A673 (cell line): ENCODE data around the gene PLCG2. TPM values are rescaled to one million over a fixed set of nuclear protein-coding genes. Genes with fewer than 3 reads are reported as not detected.

Experiments
- BruUV-seq: library from RNA; stranded (reverse); fragments of 400-500 nt; replicated peaks from 2 replicates; lab custom pipeline; 2021; lab: Mats Ljungman, UMichigan
- CTCF ChIA-PET: fragments of 300-600 bp; sonication (Branson Sonifier 250); formaldehyde crosslinking; loops from one replicate; lab custom pipeline; 2022; ENCODE audit warnings: antibody characterized with exemption; lab: Charles Lee
- POLR2A ChIA-PET: fragments of 300-600 bp; sonication (Branson Sonifier 250); formaldehyde crosslinking; loops from one replicate; lab custom pipeline; 2022; ENCODE audit warnings: antibody characterized with exemption; ENCODE audit not compliant: low non-redundant PET; lab: Charles Lee
- DNase-seq: peaks from one replicate; pipeline ENCODE4 v3.0.0-alpha.2; 2015; ENCODE audit warnings: low spot score
- H3K27ac ChIP-seq: fragments of 200-600 bp; sonication (generic); 2 replicates; pipeline ENCODE4 v1.5.1; 2016; ENCODE audit warnings: mixed run types, low read depth, mild to moderate bottlenecking, mixed read lengths, antibody characterized with exemption, low read length; ENCODE audit not compliant: poor library complexity, severe bottlenecking
- H3K27me3 ChIP-seq: fragments of 200-600 bp; sonication (generic); replicated peaks from 2 replicates; pipeline ENCODE4 v1.6.1; 2017; ENCODE audit warnings: mixed run types, low read depth, mild to moderate bottlenecking, mixed read lengths, antibody characterized with exemption, low read length; ENCODE audit not compliant: insufficient read depth, poor library complexity
- H3K36me3 ChIP-seq: fragments of 200-600 bp; sonication (generic); 2 replicates; pipeline ENCODE4 v1.6.1; 2016; ENCODE audit warnings: mixed run types, mild to moderate bottlenecking, mixed read lengths, antibody characterized with exemption, low read length; ENCODE audit not compliant: insufficient read depth, poor library complexity, severe bottlenecking
- H3K4me1 ChIP-seq: fragments of 200-600 bp; sonication (generic); 2 replicates; pipeline ENCODE4 v1.6.1; 2017; ENCODE audit warnings: mixed run types, mild to moderate bottlenecking, mixed read lengths, antibody characterized with exemption, low read length; ENCODE audit not compliant: insufficient read depth, poor library complexity, severe bottlenecking
- H3K4me3 ChIP-seq: fragments of 200-600 bp; sonication (generic); 2 replicates; pipeline ENCODE4 v1.5.1; 2016; ENCODE audit warnings: low read depth, mixed run types, mild to moderate bottlenecking, mixed read lengths, low read length; ENCODE audit not compliant: poor library complexity, severe bottlenecking
- H3K9me3 ChIP-seq: fragments of 200-600 bp; sonication (generic); 2 replicates; pipeline ENCODE4 v1.6.1; 2016; ENCODE audit warnings: mixed run types, low read depth, mild to moderate bottlenecking, mixed read lengths, antibody characterized with exemption, low read length; ENCODE audit not compliant: poor library complexity, severe bottlenecking
- CTCF ChIP-seq: fragments of 300-800, 200-600 bp; sonication (generic); conservative IDR thresholded peaks from 2 replicates; pipeline ENCODE4 v1.5.1; 2017; ENCODE audit warnings: low read depth, mild to moderate bottlenecking, antibody characterized with exemption, low read length, moderate library complexity, mixed read lengths
- EZH2 ChIP-seq: fragments of 200-600 bp; sonication (generic); IDR thresholded peaks from 2 replicates; pipeline ENCODE4 v1.6.1; 2017; ENCODE audit warnings: borderline replicate concordance, low read depth, mild to moderate bottlenecking, mixed read lengths, antibody characterized with exemption, low read length; ENCODE audit not compliant: poor library complexity, severe bottlenecking
- intact Hi-C: fragments of 100-400 bp; cut with micrococcal nuclease; formaldehyde crosslinking; loops from one replicate; pipeline ENCODE4 v1.10.0; 2022; ENCODE audit not compliant: unreplicated experiment
- total RNA-seq: library from RNA; stranded (reverse); gene quantifications from 2 replicates; pipeline ENCODE4 v1.2.3, GENCODE V29; 2021

The PLCG2 gene
- total RNA-seq, 1 experiment from 2014 or later, result 9.6 TPM

- BruUV-seq, result no TSS peak
- Histone ChIP-seq H3K4me1 (no peaks in the 10 kb centered on the region), H3K27ac (no peak overlapping the region), H3K4me3 (no peak overlapping the region), H3K27me3 (no peaks in the 10 kb centered on the region), H3K9me3 (no peaks in the 10 kb centered on the region), H3K36me3 (no peaks in the 10 kb centered on the region)
- no peak for TF ChIP-seq CTCF
- TF ChIP-seq EZH2, result no peak
- intact Hi-C loops, result no loop called here
- no peak for DNase-seq
- ChIA-PET POLR2A (no interaction called here), CTCF (no interaction called here)
Measured at GRCh38 chr16:81787659-81788058, 8.6 kb downstream of the PLCG2 start.

- ChIA-PET CTCF (no interaction called here), POLR2A (no interaction called here)
- no peaks in the 10 kb centered on the region for H3K4me1 ChIP-seq
- no peaks in the 10 kb centered on the region for H3K9me3 ChIP-seq
- TF ChIP-seq CTCF (no peak), EZH2 (no peak)
- no peak overlapping the region for H3K27ac ChIP-seq
- no peaks in the 10 kb centered on the region for H3K36me3 ChIP-seq
- no TSS peak for BruUV-seq
- no peak overlapping the region for H3K4me3 ChIP-seq
- intact Hi-C loops, result no loop called here
- DNase-seq, result no peak
- H3K27me3 ChIP-seq, result no peaks in the 10 kb centered on the region
Measured at GRCh38 chr16:81790277-81790676, 11.2 kb downstream of the PLCG2 start.

- no peaks in the 10 kb centered on the region for H3K27me3 ChIP-seq
- ChIA-PET POLR2A (interaction anchor here (0.5 kb wide), 1 partner anchor 1904 kb away, joined by 3 read pairs; no protein-coding TSS in a partner anchor), CTCF (no interaction called here)
- H3K4me3 ChIP-seq, result no peak overlapping the region
- DNase-seq, result no peak
- no peaks in the 10 kb centered on the region for H3K4me1 ChIP-seq
- H3K9me3 ChIP-seq, result no peaks in the 10 kb centered on the region
- no peak for TF ChIP-seq CTCF
- TF ChIP-seq EZH2, result no peak
- intact Hi-C loops, result no loop called here
- no peaks in the 10 kb centered on the region for H3K36me3 ChIP-seq
- BruUV-seq, result no TSS peak
- no peak overlapping the region for H3K27ac ChIP-seq
Measured at GRCh38 chr16:81790830-81791435, 11.8 kb downstream of the PLCG2 start.
